NCI-H526 (cell line): ENCODE measurements around the gene MAOB.
A peak's percentile ranks its signal among the peaks of the same experiment; 100 is the strongest.
"Not testable (repeated sequence)": the region's sequence is repeated elsewhere in the genome, so short reads cannot be mapped to it uniquely, and the experiment has no call there.

Experiments used
- DNase-seq, 2 experiments: peaks; one replicate each; lab custom pipeline; 2025; lab: John Stamatoyannopoulos, UW

MAOB gene

DNA sequence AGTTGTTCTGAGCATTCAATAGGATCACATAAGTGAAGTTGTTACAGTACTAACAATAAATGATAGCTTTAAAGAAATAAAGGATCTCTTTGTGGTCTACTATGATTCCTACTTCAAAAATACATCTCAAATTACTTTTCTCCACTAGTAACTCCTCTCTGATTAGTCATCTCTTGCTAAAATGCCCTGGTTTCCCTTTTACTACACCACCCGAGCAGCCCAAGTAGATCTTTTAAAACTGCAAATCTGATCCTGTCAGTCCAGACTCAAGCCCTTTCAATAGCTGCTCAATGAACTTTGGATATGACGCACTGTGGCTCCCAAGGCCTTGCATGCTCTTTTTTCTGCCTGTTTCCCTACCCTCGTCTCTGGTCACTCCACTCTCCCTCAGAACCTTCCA, 128.6 kb downstream of the MAOB start:
- no peak for DNase-seq

DNA sequence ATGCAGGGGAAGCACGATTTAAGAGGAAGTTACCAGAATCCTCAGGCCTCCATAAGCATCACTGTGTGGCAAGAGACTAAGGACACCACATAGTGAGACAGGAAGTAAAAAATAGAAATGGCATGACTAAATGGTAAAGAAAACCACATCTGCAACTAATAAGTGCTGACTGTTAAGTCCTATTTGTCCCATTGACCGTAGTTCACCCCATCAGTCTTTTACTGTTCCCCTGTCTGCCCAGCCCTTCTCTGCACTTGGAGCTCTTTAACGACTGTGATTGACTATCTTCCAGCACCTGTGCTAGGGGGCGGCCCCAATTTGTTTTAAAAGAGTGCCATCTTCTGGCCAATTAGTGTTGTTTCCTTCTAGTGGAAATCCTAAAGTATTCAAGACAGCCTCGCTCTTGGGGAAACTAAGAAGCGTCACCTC, 132.0 kb downstream of the MAOB start:
- peak; percentile 56 to 77 for DNase-seq

DNA sequence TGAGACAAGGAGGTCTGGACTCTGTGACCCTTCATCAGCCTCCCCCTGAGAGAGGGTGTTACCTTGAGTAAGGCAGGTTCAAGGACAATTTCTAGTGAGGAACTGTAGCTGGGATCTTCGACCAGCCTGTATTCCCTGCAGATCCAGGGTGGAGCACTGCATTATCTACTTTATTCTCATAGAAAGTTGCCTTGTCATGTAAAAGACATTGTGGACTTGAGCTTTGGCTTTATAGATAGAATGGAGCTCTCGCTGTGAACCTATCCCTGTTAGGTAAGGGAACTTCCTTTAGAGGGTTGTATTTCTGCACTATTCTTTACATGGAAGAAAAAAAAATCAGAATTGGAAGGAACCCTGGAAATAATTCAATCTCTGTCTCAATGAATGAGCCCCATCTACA, 134.8 kb downstream of the MAOB start:
- DNase-seq, result no peak

DNA sequence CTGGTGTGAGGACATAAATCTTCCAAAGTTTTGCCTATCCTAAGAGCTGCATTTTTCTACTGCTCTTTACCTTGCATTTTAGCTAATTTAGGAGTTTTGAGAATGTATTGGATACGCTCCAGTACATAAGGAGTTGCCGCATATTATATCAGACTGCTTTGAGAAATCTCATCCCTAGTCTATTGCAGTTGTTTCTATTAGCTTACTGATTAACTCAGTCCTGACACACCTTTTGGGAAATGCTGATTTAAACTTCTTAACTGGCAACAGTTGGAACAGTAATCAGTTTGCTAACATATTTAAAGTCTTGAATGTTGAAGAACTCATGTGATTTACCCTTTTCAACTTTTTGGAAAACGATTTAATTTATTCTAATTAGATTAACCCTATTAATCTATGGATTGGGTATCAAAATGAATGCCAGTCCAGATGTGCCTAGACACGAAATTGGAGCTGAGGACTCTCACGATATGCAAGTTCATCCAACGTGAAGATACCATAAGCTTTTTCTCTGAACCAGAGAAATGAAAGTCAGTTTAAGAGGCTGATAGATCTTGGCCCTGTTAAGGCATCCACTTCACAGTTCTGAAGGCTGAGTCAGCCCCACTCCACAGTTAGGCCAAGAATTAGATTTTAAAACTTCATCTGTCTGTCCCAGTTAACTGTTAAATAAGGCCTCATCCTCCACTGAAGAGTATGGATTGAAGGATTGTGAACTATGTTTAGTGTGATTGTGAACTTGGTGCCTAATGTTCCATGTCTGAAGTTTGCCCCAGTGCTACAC, 136.1 kb downstream of the MAOB start:
- DNase-seq, result no peak

DNA sequence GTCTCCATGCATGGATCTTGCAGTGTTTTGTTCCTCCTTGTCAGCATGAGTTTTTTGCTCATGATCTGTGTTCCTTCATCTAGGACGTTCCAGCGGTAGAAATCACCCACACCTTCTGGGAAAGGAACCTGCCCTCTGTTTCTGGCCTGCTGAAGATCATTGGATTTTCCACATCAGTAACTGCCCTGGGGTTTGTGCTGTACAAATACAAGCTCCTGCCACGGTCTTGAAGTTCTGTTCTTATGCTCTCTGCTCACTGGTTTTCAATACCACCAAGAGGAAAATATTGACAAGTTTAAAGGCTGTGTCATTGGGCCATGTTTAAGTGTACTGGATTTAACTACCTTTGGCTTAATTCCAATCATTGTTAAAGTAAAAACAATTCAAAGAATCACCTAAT, 138.0 kb downstream of the MAOB start:
- no peak for DNase-seq

DNA sequence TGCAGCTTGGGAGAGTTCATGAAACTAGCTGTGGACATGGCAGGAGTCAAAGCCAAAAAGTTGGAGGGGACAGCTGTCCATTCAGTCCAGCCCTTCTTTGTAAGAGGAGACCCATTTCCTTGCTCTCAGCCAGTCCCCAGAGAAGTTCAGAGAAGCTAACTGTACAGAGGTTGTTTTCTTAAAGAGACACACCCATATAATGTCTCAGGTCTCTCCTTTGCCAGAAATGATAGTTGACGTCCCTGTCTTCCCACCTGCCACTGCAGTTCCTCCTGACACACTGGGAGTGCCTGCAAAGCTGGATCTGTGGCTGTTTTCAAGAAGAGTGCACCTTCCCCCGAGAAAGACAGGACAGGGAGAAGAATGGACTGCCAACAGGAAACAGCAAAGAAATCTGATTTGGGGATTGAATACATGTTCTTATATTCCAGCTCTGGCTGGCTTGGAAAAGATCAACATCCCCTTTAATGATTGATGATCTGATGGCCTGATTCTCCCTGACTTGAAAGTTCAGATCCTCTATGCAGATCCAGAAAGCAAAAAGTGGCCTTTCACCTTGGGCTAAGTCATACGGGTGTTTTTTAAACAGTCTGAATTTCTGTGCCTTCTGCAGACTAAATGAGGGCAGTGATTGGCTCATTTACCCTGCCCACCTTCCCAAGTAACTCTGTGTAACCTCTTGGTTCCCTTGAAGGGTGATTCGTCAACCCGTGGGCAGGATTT, 139.0 kb downstream of the MAOB start:
- no peak for DNase-seq

DNA sequence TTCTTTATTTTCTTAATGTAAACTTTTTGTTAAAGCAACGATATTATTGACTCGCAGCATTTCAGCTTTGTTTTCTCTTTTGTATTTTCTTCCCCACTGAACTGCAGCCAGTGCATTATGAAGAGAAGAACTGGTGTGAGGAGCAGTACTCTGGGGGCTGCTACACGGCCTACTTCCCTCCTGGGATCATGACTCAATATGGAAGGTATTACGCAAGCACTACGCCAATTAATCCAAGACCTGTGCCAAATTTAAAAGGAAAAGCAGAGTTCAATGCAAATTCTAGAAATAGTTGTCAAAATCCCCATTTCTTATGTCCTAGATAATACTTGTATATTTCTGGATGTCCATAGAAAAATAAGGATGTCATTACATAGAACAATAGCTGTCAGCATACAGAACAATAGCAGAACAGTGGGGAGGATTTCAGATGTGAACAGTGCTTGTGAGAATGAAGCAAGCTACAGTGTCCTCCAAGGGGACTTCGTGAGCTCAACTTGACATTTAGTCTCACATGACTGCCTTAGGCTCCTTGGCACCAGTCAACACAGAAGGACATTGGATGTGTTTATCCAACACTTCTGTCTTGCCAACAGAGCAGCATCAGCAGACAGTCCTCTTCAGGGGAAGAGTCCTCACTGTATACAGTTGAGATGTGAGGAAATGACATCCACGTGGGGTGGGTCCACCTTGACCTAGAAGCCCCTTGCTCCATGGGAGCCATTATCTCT, 140.2 kb downstream of the MAOB start:
- no peak for DNase-seq

DNA sequence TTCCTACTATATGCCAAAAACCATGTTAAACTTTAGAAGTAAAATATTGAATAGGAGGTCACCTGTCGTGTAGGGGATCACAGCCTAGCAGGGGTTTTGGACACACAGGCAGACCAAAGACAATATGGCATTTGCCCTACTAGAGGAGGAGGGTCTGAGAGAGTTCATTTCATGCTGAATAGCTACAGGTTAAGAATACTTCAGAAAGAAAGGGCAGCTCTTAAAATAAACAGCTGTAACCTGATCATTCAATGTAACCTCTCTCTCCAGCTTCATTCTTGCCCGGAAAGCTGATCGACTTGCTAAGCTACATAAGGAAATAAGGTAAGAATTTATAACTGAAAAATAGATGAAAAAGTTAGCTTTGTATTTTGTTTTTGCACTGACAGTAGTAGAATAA, 146.3 kb downstream of the MAOB start:
- no peak for DNase-seq

DNA sequence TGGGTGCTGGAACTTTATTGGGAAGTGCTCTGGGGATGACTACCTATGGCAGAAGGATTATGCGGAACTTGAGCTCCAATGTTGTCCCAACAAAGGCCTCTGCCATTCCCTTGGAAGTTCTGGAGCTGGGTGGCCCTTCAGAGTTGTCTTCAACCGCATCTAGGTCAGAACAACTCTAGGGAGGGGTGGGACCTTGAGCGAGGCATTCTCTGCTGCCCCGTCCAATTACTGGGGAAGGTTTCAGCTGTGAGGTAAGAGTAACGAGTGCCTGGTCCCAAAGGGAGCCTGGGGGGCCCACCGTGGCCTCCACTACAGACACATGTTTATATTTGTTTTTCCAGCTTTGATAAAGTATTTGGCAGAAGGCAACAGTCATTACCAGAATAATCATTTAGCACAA, 146.7 kb downstream of the MAOB start:
- no peak for DNase-seq

DNA sequence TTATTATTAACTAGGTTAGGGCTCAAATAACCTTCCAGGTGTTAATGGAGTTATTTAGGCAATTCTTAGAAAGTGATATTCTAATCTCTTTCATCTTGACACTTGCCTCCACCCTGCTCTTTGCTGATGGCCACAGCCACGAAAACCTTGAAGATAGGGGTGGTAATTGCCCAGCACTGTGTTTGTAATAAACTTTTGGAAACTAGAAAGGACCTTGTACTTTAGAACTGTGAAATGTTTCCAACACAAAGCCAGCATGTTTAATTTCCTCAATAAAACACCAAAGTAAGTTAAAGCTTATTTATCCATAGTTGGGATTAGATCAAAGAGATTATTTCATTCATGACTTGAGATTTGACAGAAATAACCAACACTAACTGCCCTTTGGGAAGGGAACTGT, 147.8 kb downstream of the MAOB start:
- DNase-seq, result no peak

DNA sequence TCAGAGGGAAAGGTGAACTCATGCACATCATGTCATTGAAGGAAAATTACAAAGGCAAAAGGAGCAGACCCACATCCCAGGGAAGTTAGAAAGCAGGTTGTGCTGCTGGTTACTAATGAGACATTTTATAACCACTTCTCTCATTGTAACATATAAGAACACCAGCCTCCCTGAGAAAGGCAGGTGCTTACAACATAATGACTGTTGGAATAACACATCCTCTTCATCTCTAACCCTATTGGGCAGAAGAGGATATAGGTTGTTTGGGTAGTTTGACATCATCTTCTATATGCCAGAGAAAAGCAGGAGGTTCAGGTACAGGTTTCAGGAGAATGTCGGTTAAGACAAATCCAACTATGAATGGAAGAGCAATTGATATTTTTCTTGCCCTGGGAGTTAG, 148.6 kb downstream of the MAOB start:
- no peak for DNase-seq

DNA sequence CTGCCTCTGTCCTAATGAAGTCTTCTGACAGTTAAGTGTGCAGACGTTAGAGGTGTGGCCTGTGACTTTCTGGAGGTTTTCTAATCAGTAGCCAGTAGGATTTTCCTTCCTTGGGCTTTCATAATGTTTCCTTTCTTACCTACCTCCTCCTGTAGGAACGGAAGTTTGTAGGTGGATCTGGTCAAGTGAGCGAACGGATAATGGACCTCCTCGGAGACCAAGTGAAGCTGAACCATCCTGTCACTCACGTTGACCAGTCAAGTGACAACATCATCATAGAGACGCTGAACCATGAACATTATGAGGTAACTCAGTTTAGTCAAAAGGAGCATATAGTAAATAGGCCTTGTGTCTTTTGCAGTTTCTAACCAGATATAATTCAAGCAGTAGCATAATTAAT, 151.2 kb downstream of the MAOB start:
- no peak for DNase-seq

DNA sequence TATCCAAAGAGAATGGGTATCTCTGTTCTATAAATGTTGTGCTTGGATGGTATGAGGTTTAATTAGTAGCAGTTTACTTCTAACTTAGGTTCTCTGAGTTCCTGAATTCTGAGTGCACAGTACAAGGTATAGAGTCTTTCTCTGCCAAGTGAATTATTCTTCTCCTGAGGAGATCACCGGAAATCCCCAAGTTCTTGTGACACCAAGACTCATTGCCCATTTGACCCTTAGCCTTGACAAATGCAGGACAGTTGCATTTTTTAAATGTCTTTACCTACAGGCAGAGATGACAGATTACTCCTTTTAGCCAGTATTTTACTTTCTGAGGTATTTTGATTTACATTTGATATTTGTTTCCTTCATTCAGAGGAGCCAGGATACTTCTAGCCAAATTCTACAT, 153.3 kb downstream of the MAOB start:
- DNase-seq, result no peak

DNA sequence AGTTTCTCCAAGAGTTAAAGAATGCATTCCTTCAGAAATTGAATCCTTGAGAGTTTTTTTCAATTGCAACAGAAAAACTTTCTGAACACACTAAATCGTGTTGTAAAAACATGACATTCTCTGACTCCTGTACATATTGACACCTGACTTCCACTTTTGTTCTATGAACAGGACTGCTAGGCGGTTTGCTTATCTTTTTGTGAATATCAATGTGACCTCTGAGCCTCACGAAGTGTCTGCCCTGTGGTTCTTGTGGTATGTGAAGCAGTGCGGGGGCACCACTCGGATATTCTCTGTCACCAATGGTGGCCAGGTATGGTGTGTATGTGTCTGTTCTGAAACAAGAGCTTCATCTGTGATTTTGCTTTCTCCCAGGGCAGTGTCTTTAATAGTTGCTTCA, 154.2 kb downstream of the MAOB start:
- no peak for DNase-seq

DNA sequence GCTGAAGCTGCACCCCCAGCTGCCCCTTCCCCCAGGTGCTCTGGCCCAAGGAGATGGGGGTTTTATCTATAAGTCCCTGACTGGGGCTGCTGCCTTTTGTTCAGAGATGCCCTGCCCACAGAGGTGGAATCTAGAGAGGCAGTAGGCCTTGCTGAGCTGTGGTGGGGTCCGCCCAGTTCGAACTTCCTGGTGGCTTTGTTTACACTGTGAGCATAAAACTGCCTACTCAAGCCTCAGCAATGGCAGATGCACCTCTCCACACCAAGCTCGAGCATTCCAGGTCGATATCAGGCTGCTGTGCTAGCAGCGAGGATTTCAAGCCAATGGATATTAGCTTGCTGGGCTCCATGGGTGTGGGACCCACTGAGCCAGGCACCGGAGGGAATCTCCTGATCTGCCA, 155.0 kb downstream of the MAOB start:
- DNase-seq, result not testable (repeated sequence)

DNA sequence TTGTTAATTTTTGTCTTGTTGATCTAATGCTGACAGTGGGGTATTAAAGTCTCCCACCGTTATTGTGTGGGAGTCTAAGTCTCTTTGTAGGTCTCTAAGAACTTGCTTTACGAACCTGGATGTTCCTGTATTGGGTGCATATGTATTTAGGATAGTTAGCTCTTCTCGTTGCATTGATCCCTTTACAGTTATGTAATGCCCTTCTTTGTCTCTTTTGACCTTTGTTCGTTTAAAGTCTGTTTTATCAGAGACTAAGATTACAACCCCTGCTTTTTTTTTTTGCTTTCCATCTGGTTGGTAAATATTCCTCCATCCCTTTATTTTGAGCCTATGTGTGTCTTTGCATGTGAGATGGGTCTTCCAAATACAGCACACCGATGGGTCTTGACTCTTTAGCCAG, 157.0 kb downstream of the MAOB start:
- DNase-seq, result not testable (repeated sequence)

DNA sequence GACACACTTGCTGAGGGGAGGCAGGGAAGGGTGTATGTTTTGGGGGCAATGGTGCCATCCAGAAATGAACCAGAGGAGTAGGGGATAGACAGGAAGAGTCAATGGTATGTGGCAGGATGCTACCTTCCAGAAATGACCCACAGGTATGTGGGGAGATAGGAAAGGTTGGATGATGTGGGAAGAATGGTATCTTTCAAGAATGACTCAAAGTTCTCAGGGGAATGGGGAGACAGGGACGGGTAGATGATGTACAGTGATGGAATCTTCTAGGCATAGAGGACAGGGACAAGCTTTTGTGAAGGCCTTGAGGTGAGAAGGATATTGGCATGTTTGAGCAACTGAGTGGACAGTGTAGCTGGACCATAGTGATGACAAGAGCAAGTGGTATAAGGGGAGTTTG, 161.3 kb downstream of the MAOB start:
- DNase-seq, result no peak

DNA sequence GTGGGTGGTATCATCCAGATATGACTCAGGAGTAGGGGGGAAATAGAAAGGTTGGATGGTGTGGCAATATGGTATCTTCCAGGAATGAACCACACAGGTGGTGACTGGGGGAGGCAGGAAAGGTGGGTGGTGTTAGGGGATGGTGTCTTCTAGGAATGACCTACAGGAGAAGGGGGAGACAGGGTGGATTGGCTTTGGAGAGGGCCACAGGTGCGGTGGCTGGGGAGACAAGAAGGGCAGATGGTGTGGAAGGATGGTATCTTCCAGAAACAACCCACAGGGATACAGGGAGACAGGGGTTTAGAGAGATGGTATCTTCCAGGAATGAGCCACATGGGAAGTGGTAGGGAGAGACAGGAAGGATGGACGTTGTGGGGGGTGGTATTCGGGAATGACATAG, 162.2 kb downstream of the MAOB start:
- DNase-seq, result no peak

DNA sequence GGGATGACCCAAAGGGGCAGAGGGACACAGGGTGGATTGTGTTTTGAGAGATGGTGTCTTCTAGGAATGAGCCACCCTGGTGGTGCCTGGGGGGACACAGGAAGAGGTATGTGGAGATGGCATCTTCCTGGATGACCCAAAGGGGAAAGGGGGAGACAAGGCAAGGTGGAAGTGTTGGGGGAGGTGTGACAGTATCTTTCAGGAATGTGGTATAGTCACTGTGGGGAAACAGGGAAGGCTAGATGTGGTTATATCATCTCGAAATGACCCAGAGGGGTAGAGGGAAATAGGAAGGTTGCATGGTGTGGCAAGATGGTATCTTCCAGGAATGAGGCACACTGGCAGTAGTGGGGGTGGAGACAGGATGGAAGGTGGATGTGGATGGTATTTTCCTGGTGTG, 163.3 kb downstream of the MAOB start:
- no peak for DNase-seq

DNA sequence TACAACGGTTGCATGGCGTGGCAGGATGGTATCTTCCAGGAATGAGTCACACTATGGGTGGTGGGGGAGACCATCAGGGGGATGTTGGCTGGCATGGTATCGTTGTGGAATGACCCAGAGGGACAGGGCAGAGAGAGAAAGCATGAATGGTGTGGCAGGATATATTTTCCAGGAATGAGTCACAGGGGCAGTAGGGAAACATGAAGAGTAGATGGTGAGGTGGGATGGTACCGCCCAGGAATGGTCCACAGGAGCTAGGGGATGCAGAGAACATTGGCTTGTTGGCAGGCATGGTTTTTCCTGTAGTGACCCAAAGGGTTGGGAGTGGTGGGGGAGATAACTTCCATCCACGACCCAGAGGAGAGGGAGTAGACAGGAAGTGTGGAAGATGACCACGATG, 163.7 kb downstream of the MAOB start:
- no peak for DNase-seq

DNA sequence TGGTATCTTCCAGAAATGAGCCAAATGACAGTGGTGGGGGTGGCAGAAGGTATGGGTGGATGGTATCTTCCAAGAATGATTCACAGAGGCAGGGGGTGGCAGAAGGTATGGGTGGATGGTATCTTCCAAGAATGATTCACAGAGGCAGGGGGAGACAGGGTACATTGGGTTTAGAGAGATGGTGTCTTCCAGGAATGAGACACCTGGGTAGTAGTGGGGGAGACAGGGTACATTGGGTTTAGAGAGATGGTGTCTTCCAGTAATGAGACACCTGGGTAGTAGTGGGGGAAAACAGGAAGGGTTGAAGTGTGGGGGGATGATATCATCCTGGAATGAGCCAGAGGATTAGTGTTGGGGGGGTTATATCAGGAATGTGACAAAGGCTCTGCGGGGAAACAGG, 164.2 kb downstream of the MAOB start:
- DNase-seq, result no peak

DNA sequence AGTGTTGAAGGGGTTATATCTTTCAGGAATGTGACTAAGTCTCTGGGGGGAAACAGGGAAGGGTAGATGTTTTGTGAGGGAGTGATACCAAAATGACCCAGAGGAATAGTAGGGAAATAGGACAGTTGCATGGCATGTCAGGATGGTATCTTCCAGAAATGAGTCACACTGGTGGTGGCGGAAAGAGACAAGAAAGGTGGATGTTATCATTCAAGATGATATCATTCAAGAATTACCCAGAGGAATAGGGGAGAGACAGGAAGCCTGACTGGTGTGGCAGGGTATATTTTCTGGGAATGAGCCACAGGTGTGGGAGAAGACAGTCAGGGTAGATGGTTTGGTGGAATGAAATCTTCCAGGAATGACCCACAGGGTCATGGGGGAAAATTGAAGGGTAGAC, 165.1 kb downstream of the MAOB start:
- DNase-seq, result no peak

DNA sequence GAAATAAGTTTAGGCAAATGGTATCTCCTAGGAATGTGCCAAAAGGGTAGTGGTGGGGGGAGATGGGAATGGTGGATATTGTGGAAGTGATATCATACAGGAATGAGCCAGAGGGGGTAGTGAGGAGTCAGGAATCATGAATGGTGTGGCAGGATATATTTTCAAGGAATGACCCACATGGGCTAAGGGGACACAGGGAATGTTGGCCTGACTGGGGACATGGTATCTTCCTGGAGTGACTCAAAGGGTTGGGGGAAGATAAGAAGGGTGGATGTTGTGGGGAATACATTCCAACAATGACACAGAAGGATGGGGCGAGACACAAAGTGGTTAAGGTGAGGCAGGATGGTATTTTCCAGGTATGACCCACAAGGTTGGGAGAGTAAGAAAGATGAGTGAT, 165.6 kb downstream of the MAOB start:
- no peak for DNase-seq
